K562 (cell line): Measurements from ENCODE around the gene IGDCC3. TPM values are rescaled to one million over a fixed set of nuclear protein-coding genes. Genes with fewer than 3 reads are reported as not detected.

Experiments used
- BMI1 ChIP-seq: fragments of 150-350 bp; IDR thresholded peaks from 2 replicates; pipeline ENCODE4 v1.6.1; 2014; ENCODE audit warnings: low read length
- CBX2 ChIP-seq: fragments of 200-600 bp; sonication (generic); IDR thresholded peaks from one replicate; pipeline ENCODE4 v1.6.1; 2012; ENCODE audit warnings: mild to moderate bottlenecking, low read length, inconsistent platforms; ENCODE audit not compliant: insufficient read depth, poor library complexity, severe bottlenecking
- CUX1 ChIP-seq: fragments of 200-800 bp; sonication (Bioruptor generic); IDR thresholded peaks from 2 replicates; pipeline ENCODE4 v1.6.1; 2016; ENCODE audit warnings: missing genetic modification characterization, missing compliant biosample characterization
- DPF2 ChIP-seq: fragments of 450-650 bp; IDR thresholded peaks from 2 replicates; pipeline ENCODE4 v1.6.1; 2016
- L3MBTL2 ChIP-seq: fragments of 450-650 bp; IDR thresholded peaks from 2 replicates; pipeline ENCODE4 v1.6.1; 2016; ENCODE audit warnings: mild to moderate bottlenecking, moderate library complexity
- MBD1 ChIP-seq: fragments of 250-450 bp; sonication (Bioruptor Pico); IDR thresholded peaks from 2 replicates; pipeline ENCODE4 v1.8.0; 2022; ENCODE audit warnings: inconsistent platforms
- NFE2L1 ChIP-seq: fragments of 450-650 bp; IDR thresholded peaks from 2 replicates; pipeline ENCODE4 v1.6.1; 2016; ENCODE audit warnings: missing genetic modification characterization, low read depth, mild to moderate bottlenecking, missing compliant biosample characterization, moderate library complexity, borderline replicate concordance
- PCBP2 ChIP-seq: fragments of 200-400 bp; formaldehyde crosslinking; IDR thresholded peaks from 2 replicates; pipeline ENCODE4 v1.6.1; 2018; ENCODE audit warnings: low read length, low read depth, mild to moderate bottlenecking, moderate library complexity; ENCODE audit not compliant: poor library complexity, severe bottlenecking
- PHF8 ChIP-seq: fragments of 200-600 bp; sonication (generic); IDR thresholded peaks from 2 replicates; pipeline ENCODE4 v1.6.1; 2012; ENCODE audit warnings: mixed run types, mild to moderate bottlenecking, inconsistent platforms, low read length, moderate library complexity, borderline replicate concordance
- PHTF2 ChIP-seq: fragments of 250-450 bp; sonication (Bioruptor Pico); IDR thresholded peaks from 2 replicates; pipeline ENCODE4 v1.5.0; 2021; ENCODE audit warnings: mild to moderate bottlenecking
- SMARCA4 ChIP-seq: fragments of 450-650 bp; IDR thresholded peaks from 2 replicates; pipeline ENCODE4 v1.6.1; 2016
- ZNF175 ChIP-seq: fragments of 200-800 bp; sonication (Bioruptor generic); IDR thresholded peaks from 2 replicates; pipeline ENCODE4 v1.6.1; 2016; ENCODE audit warnings: low read depth, mild to moderate bottlenecking, missing genetic modification characterization, missing compliant biosample characterization
- ZNF232 ChIP-seq: sonication (generic); formaldehyde crosslinking; IDR thresholded peaks from 2 replicates; pipeline ENCODE4 v1.8.0; 2022; ENCODE audit warnings: mild to moderate bottlenecking, missing genetic modification reagents
- ZNF24 ChIP-seq: fragments of 450-650 bp; IDR thresholded peaks from 2 replicates; pipeline ENCODE4 v1.6.1; 2016
- ZNF277 ChIP-seq: fragments of 250-450 bp; sonication (Bioruptor Pico); IDR thresholded peaks from 2 replicates; pipeline ENCODE4 v1.8.0; 2022; ENCODE audit warnings: inconsistent platforms, mild to moderate bottlenecking, moderate library complexity, borderline replicate concordance
- ZNF347 ChIP-seq: fragments of 450-650 bp; formaldehyde crosslinking; IDR thresholded peaks from 2 replicates; pipeline ENCODE4 v1.4.0; 2020; ENCODE audit warnings: low read depth, mild to moderate bottlenecking, moderate library complexity
- ZNF766 ChIP-seq: fragments of 200-800 bp; sonication (Bioruptor generic); conservative IDR thresholded peaks from 2 replicates; pipeline ENCODE4 v1.6.1; 2016; ENCODE audit warnings: missing genetic modification characterization, missing compliant biosample characterization
- ZNF79 ChIP-seq: fragments of 250-450 bp; sonication (Bioruptor Pico); IDR thresholded peaks from 2 replicates; pipeline ENCODE4 v1.4.0; 2020; ENCODE audit warnings: low read depth, mild to moderate bottlenecking, moderate library complexity
- polyA plus RNA-seq, 8 experiments: library from polyadenylated mRNA; depleted of rRNA in 4 of 8; stranded (reverse) in 5 of 8; unstranded in 3 of 8; fragments of >200 nt; fragmentation: Nextera tagmentation in 2 of 8; fragmentation: Illumina TruSeq in 1 of 8; extraction: Ambion mirVana in 2 of 8; extraction: Trizol in 1 of 8; gene quantifications; 2 replicates each; pipeline versions ENCODE4 v1.2.1 to v1.2.3, GENCODE V29; 2011 to 2014; ENCODE audit warnings: inconsistent platforms in 1 of 8, missing spikeins in 1 of 8
- total RNA-seq, 7 experiments: library from RNA; depleted of rRNA in 6 of 7; stranded (reverse); fragments of >200 nt in 6 of 7; fragmentation: Illumina TruSeq in 2 of 7; extraction: Trizol in 2 of 7; gene quantifications; 2 replicates each; pipeline versions ENCODE4 v1.2.1 to v1.2.3, GENCODE V29; 2011 to 2021; ENCODE audit warnings: low replicate concordance in 1 of 7

IGDCC3 gene
- total and polyA plus RNA-seq, 9 of the 15 experiments (the other 6 are each of a cell fraction or from before 2014, with no cell fraction given), result not detected

GRCh38 chr15:65304381-65305149 lies 73.2 kb downstream of the IGDCC3 start, which contains the start of gene RNU5B-1 (continued):
- TF ChIP-seq SMARCA4 (peak; percentile 11; the same call in 1 of the 2 replicates), ZNF277 (0 out of 2 replicates have a peak, but pooled peaks have one; percentile 7), ZNF24 (peak; percentile 86), ZNF347 (CRISPR knock-in tag) (peak; percentile 82; the same call in 1 of the 2 replicates), BMI1 (no peak), PCBP2 (no peak), CUX1 (CRISPR knock-in tag) (peak; percentile 79; the same call in 1 of the 2 replicates), MBD1 (CRISPR knock-in tag) (no peak), ZNF232 (CRISPR knock-in tag) (no peak; the same call in 1 of the 2 replicates), PHTF2 (CRISPR knock-in tag) (peak; percentile 97), CBX2 (no peak), ZNF766 (peak; percentile 85; the same call in 1 of the 2 replicates), ZNF175 (peak; percentile 93), NFE2L1 (tag) (no peak), DPF2 (peak; percentile 71), ZNF79 (CRISPR knock-in tag) (0 out of 2 replicates have a peak, but pooled peaks have one; percentile 11), L3MBTL2 (no peak), PHF8 (peak; percentile 28; the same call in 1 of the 2 replicates)
